Measurements from ENCODE around the gene PMVK. TPM values are rescaled to one million over a fixed set of nuclear protein-coding genes. Genes with fewer than 3 reads are reported as not detected.

PMVK gene
- total and polyA plus RNA-seq, 2 of the 8 experiments (the other 6 are each of a cell fraction or from before 2014, with no cell fraction given): 23.8 to 26.5 TPM

GRCh38 chr1:154931940-154932487, 4.5 kb downstream of the PMVK start:
- no peak overlapping the region for H2AK5ac ChIP-seq (ENCODE audit: low read depth, low read length)
- H2AFZ ChIP-seq (ENCODE audit: low read length): no peak overlapping the region
- H2BK120ac ChIP-seq (replicated peaks; ENCODE audit: low read depth, low read length): no peak overlapping the region
- no peak overlapping the region for H3K4ac ChIP-seq (replicated peaks; ENCODE audit: insufficient read length, low read depth, low read length)
- no peak overlapping the region for H3K18ac ChIP-seq (ENCODE audit: extremely low read depth, low read length)
- H3K27ac ChIP-seq (ENCODE audit: low read depth, low read length): no peak overlapping the region
- H3K4me3 ChIP-seq (ENCODE audit: extremely low read depth in 1 of 4, insufficient read depth in 2 of 4, low read depth in 3 of 4, low read length in 4 of 4): no peak overlapping the region
- H4K91ac ChIP-seq (replicated peaks; ENCODE audit: insufficient read length, low read length): no peak overlapping the region
- H3K9me3 ChIP-seq (ENCODE audit: insufficient read depth in 2 of 2, low read depth in 1 of 2, low read length in 1 of 2): no peaks in the 10 kb centered on the region; a peak in 1 of 4 replicates
- FAIRE-seq (no peak), DNase-seq (ENCODE audit: low read depth in 1 of 2, low spot score in 2 of 2) (no peak)
- H2BK12ac ChIP-seq (ENCODE audit: low read depth, low read length): no peak overlapping the region
- no peak overlapping the region for H2BK15ac ChIP-seq (ENCODE audit: low read length)
- H3K9ac ChIP-seq (replicated peaks in 1 of 4; ENCODE audit: extremely low read depth in 1 of 4, low read depth in 3 of 4, low read length in 3 of 4): no peak overlapping the region
- no peak overlapping the region for H4K5ac ChIP-seq (ENCODE audit: insufficient read length, low read depth, low read length)
- no peaks in the 10 kb centered on the region for H3K79me2 ChIP-seq (ENCODE audit: control insufficient read depth in 1 of 2, insufficient read depth in 2 of 2, low read length in 2 of 2)
- H4K20me1 ChIP-seq (replicated peaks in 1 of 2; ENCODE audit: control insufficient read depth in 1 of 2, insufficient read depth in 2 of 2, low read length in 2 of 2): no peaks in the 10 kb centered on the region
- H3K56ac ChIP-seq (replicated peaks; ENCODE audit: insufficient read length, low read depth, low read length): no peak overlapping the region
- no peak overlapping the region for H3K4me2 ChIP-seq (ENCODE audit: insufficient read depth in 1 of 2, low read depth in 2 of 2, low read length in 2 of 2)
- H4K8ac ChIP-seq (ENCODE audit: extremely low read depth, insufficient read depth, low read length): no peak overlapping the region
- H3K27me3 ChIP-seq (replicated peaks in 1 of 4; ENCODE audit: control insufficient read depth in 3 of 4, extremely low read depth in 1 of 4, insufficient read depth in 3 of 4, low read length in 3 of 4): no peaks in the 10 kb centered on the region
- peaks cover 0 to 4% (median 0%) of the 10 kb centered on the region in 4 experiments; a peak in 1 of 7 replicates for H3K4me1 ChIP-seq (replicated peaks in 1 of 4; ENCODE audit: control insufficient read depth in 3 of 4, insufficient read depth in 4 of 4, low read length in 3 of 4)
- H2BK20ac ChIP-seq (ENCODE audit: low read length): no peak overlapping the region
- ChIA-PET POLR2A (ENCODE audit: partially characterized antibody) (interaction anchor here (0.7 to 1.4 kb wide), 3 partner anchors 10 to 50 kb away, joined by 3 to 4 read pairs (median 3); no protein-coding TSS in a partner anchor), CTCF (ENCODE audit: partially characterized antibody) (interaction anchor here (0.6 to 2.9 kb wide), 4 partner anchors 9 to 414 kb away, joined by 3 to 7 read pairs (median 4); no protein-coding TSS in a partner anchor)
- peaks cover 11% of the 10 kb centered on the region for H3K23me2 ChIP-seq (ENCODE audit: low read depth, low read length)
- no peaks in the 10 kb centered on the region; the same call in 1 of the 2 replicates for H3K79me1 ChIP-seq (ENCODE audit: low read depth, low read length)
- no peaks in the 10 kb centered on the region; a peak in 1 of 8 replicates for H3K36me3 ChIP-seq (ENCODE audit: control insufficient read depth in 2 of 4, insufficient read depth in 4 of 4, low read length in 3 of 4)
- H2BK5ac ChIP-seq (ENCODE audit: low read depth, low read length): no peak overlapping the region
- no peak overlapping the region for H3K23ac ChIP-seq (ENCODE audit: insufficient read length)
- H3K14ac ChIP-seq (ENCODE audit: insufficient read length): no peak overlapping the region
- WGBS, 2 experiments (ENCODE audit: extremely low coverage in 1 of 2, insufficient coverage in 1 of 2, insufficient read length in 1 of 2, insufficient replicate concordance in 2 of 2, low coverage in 1 of 2, low lambda C conversion rate in 2 of 2, missing lambda C conversion rate in 1 of 2): 88% methylated on average over 11 of the region's 11 CpGs; no CpG with 5 or more reads in 1 of the 2 experiments
- TF ChIP-seq, protein P1, sequence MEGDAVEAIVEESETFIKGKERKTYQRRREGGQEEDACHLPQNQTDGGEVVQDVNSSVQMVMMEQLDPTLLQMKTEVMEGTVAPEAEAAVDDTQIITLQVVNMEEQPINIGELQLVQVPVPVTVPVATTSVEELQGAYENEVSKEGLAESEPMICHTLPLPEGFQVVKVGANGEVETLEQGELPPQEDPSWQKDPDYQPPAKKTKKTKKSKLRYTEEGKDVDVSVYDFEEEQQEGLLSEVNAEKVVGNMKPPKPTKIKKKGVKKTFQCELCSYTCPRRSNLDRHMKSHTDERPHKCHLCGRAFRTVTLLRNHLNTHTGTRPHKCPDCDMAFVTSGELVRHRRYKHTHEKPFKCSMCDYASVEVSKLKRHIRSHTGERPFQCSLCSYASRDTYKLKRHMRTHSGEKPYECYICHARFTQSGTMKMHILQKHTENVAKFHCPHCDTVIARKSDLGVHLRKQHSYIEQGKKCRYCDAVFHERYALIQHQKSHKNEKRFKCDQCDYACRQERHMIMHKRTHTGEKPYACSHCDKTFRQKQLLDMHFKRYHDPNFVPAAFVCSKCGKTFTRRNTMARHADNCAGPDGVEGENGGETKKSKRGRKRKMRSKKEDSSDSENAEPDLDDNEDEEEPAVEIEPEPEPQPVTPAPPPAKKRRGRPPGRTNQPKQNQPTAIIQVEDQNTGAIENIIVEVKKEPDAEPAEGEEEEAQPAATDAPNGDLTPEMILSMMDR (IDR thresholded peaks at IDR 0.05; ENCODE audit: control extremely low read depth in 1 of 3, insufficient read depth in 1 of 3, low read depth in 1 of 3, low read length in 3 of 3): no peak
- no peak for TF ChIP-seq EP300 (IDR thresholded peaks at IDR 0.05; ENCODE audit: borderline replicate concordance in 1 of 2, low read depth in 2 of 2, low read length in 2 of 2)
- TF ChIP-seq RFX5 (IDR thresholded peaks at IDR 0.05; ENCODE audit: borderline replicate concordance, low read depth, low read length): no peak

Data from H1 (cell line).